NCI-H1436 (cell line): Measurements from ENCODE around the gene STON2.
A peak's percentile ranks its signal among the peaks of the same experiment; 100 is the strongest.
"Not testable (repeated sequence)": the region's sequence is repeated elsewhere in the genome, so short reads cannot be mapped to it uniquely, and the experiment has no call there.

Source experiments
- DNase-seq: peaks from one replicate; lab custom pipeline; 2025; lab: John Stamatoyannopoulos, UW

STON2 gene

GRCh38 chr14:81380009-81380408 lies 20.1 kb downstream of the STON2 start:
- not testable (repeated sequence) for DNase-seq

- no peak for DNase-seq
These were observed 28.3 kb downstream of the STON2 start for GRCh38 chr14:81371802-81372201.

GRCh38 chr14:81367563-81367962 lies 32.6 kb downstream of the STON2 start:
- DNase-seq = no peak

- DNase-seq = no peak
These were observed 33.2 kb downstream of the STON2 start for GRCh38 chr14:81366884-81367283.

GRCh38 chr14:81366214-81366613 lies 33.9 kb downstream of the STON2 start:
- no peak for DNase-seq

- no peak for DNase-seq
These were observed 36.3 kb downstream of the STON2 start for GRCh38 chr14:81363746-81364378.

GRCh38 chr14:81353691-81354323 lies 46.3 kb downstream of the STON2 start:
- DNase-seq = no peak

GRCh38 chr14:81352413-81352812 lies 47.7 kb downstream of the STON2 start:
- no peak for DNase-seq

GRCh38 chr14:81351205-81351604 lies 48.9 kb downstream of the STON2 start:
- DNase-seq = no peak

GRCh38 chr14:81350344-81351130 lies 49.6 kb downstream of the STON2 start:
- DNase-seq = no peak

- DNase-seq = no peak
These were observed 52.1 kb downstream of the STON2 start for GRCh38 chr14:81348061-81348460.

- DNase-seq = no peak
These were observed 54.3 kb downstream of the STON2 start for GRCh38 chr14:81345781-81346180.

- no peak for DNase-seq
These were observed 55.5 kb downstream of the STON2 start for GRCh38 chr14:81344481-81345160.

- no peak for DNase-seq
These were observed 56.4 kb downstream of the STON2 start for GRCh38 chr14:81343701-81344100.

GRCh38 chr14:81342850-81343580 lies 57.1 kb downstream of the STON2 start:
- peak; percentile 16 for DNase-seq

GRCh38 chr14:81341781-81342180 lies 58.3 kb downstream of the STON2 start:
- DNase-seq = no peak

- DNase-seq = no peak
These were observed 58.8 kb downstream of the STON2 start for GRCh38 chr14:81341370-81341769.

GRCh38 chr14:81340201-81340600 lies 59.9 kb downstream of the STON2 start:
- no peak for DNase-seq

GRCh38 chr14:81337073-81337472 lies 63.1 kb downstream of the STON2 start:
- DNase-seq = no peak

- no peak for DNase-seq
These were observed 64.1 kb downstream of the STON2 start for GRCh38 chr14:81336009-81336408.

GRCh38 chr14:81332725-81333124 lies 67.4 kb downstream of the STON2 start:
- no peak for DNase-seq
